ENCODE data around the gene ST14. TPM values are rescaled to one million over a fixed set of nuclear protein-coding genes. Genes with fewer than 3 reads are reported as not detected.

The ST14 gene
- total RNA-seq, 1 donor, result under 0.01 TPM

GRCh38 chr11:130145975-130146776 is 13.4 kb upstream of the ST14 start:
- H3K4me2 ChIP-seq (ENCODE audit: insufficient read depth, low read length), result no peak overlapping the region
- no peaks in the 10 kb centered on the region for H3K4me1 ChIP-seq (ENCODE audit: insufficient read depth, low read length)
- H3K4me3 ChIP-seq (ENCODE audit: insufficient read depth, low read length), result no peak overlapping the region
- no peak for DNase-seq (ENCODE audit: insufficient read length, low spot score, missing footprints)
- H3K27me3 ChIP-seq (ENCODE audit: insufficient read depth, low read length), result no peaks in the 10 kb centered on the region
- no peak overlapping the region for H2AFZ ChIP-seq (ENCODE audit: low read length)
- no peaks in the 10 kb centered on the region for H3K79me2 ChIP-seq (ENCODE audit: insufficient read depth, low read length)
- peaks cover 5% of the 10 kb centered on the region for H4K20me1 ChIP-seq (ENCODE audit: insufficient read depth, low read length)
- peaks cover 43% of the 10 kb centered on the region for H3K36me3 ChIP-seq (ENCODE audit: insufficient read depth, low read length)
- no peak overlapping the region for H3K27ac ChIP-seq (ENCODE audit: low read depth, low read length)
- TF ChIP-seq CTCF (IDR thresholded peaks at IDR 0.05; ENCODE audit: extremely low read depth, low read depth, low read length), result peak; percentile 27
- no peaks in the 10 kb centered on the region for H3K9me3 ChIP-seq (ENCODE audit: low read depth, low read length)

- H3K27me3 ChIP-seq (ENCODE audit: insufficient read depth, low read length), result no peaks in the 10 kb centered on the region
- H3K4me1 ChIP-seq (ENCODE audit: insufficient read depth, low read length), result no peaks in the 10 kb centered on the region
- H3K36me3 ChIP-seq (ENCODE audit: insufficient read depth, low read length), result peaks cover 39% of the 10 kb centered on the region
- H3K79me2 ChIP-seq (ENCODE audit: insufficient read depth, low read length), result no peaks in the 10 kb centered on the region
- DNase-seq (ENCODE audit: insufficient read length, low spot score, missing footprints), result no peak
- H3K27ac ChIP-seq (ENCODE audit: low read depth, low read length), result no peak overlapping the region
- TF ChIP-seq CTCF (IDR thresholded peaks at IDR 0.05; ENCODE audit: extremely low read depth, low read depth, low read length), result no peak
- H4K20me1 ChIP-seq (ENCODE audit: insufficient read depth, low read length), result peaks cover 2% of the 10 kb centered on the region
- H3K9me3 ChIP-seq (ENCODE audit: low read depth, low read length), result no peaks in the 10 kb centered on the region
- no peak overlapping the region for H3K4me3 ChIP-seq (ENCODE audit: insufficient read depth, low read length)
- no peak overlapping the region for H2AFZ ChIP-seq (ENCODE audit: low read length)
- no peak overlapping the region for H3K4me2 ChIP-seq (ENCODE audit: insufficient read depth, low read length)
Measured at GRCh38 chr11:130146796-130147195, 12.8 kb upstream of the ST14 start.

- Histone ChIP-seq H3K36me3 (ENCODE audit: insufficient read depth, low read length) (peaks cover 24% of the 10 kb centered on the region), H3K79me2 (ENCODE audit: insufficient read depth, low read length) (no peaks in the 10 kb centered on the region), H3K4me1 (ENCODE audit: insufficient read depth, low read length) (no peaks in the 10 kb centered on the region), H3K4me2 (ENCODE audit: insufficient read depth, low read length) (no peak overlapping the region), H4K20me1 (ENCODE audit: insufficient read depth, low read length) (no peaks in the 10 kb centered on the region), H3K4me3 (ENCODE audit: insufficient read depth, low read length) (no peak overlapping the region), H3K27me3 (ENCODE audit: insufficient read depth, low read length) (no peaks in the 10 kb centered on the region), H3K9me3 (ENCODE audit: low read depth, low read length) (no peaks in the 10 kb centered on the region), H3K27ac (ENCODE audit: low read depth, low read length) (no peak overlapping the region), H2AFZ (ENCODE audit: low read length) (no peak overlapping the region)
- no peak for DNase-seq (ENCODE audit: insufficient read length, low spot score, missing footprints)
- no peak for TF ChIP-seq CTCF (IDR thresholded peaks at IDR 0.05; ENCODE audit: extremely low read depth, low read depth, low read length)
Measured at GRCh38 chr11:130148796-130149326, 10.7 kb upstream of the ST14 start.

- no peak for TF ChIP-seq CTCF (IDR thresholded peaks at IDR 0.05; ENCODE audit: extremely low read depth, low read depth, low read length)
- Histone ChIP-seq H3K27ac (ENCODE audit: low read depth, low read length) (no peak overlapping the region), H3K79me2 (ENCODE audit: insufficient read depth, low read length) (no peaks in the 10 kb centered on the region), H3K4me2 (ENCODE audit: insufficient read depth, low read length) (no peak overlapping the region), H2AFZ (ENCODE audit: low read length) (no peak overlapping the region), H3K27me3 (ENCODE audit: insufficient read depth, low read length) (no peaks in the 10 kb centered on the region), H3K9me3 (ENCODE audit: low read depth, low read length) (no peaks in the 10 kb centered on the region), H4K20me1 (ENCODE audit: insufficient read depth, low read length) (no peaks in the 10 kb centered on the region), H3K4me3 (ENCODE audit: insufficient read depth, low read length) (no peak overlapping the region), H3K4me1 (ENCODE audit: insufficient read depth, low read length) (no peaks in the 10 kb centered on the region), H3K36me3 (ENCODE audit: insufficient read depth, low read length) (peaks cover 9% of the 10 kb centered on the region)
- no peak for DNase-seq (ENCODE audit: insufficient read length, low spot score, missing footprints)
Measured at GRCh38 chr11:130150790-130151189, 8.8 kb upstream of the ST14 start.
